GM21786 (cell line): ENCODE measurements around the gene CEP72.

ENCODE experiments used
- ATAC-seq: cut with Tn5 transposase; IDR thresholded peaks from one replicate; pipeline ENCODE4 v1.9.1; 2021; ENCODE audit not compliant: unreplicated experiment

CEP72 gene

DNA sequence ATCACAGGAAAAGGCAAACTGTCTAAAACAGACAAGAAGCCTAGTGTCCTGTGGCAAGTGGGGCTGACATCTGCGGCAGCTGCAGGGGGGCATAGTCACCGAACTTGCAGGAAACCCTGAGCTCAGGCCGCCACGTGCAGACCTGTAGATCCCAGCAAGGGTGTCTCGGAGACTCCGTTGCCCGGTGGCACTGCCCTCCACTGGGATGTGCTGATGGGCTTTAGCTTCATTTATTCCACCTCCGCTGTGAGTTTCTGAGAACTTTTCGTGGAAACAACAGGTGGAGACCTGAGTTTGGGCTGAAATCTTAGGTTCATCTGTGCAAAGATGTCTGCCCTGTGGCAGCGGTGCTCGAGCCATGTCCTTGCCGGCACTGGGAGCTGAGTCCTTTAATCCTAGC, 22.1 kb downstream of the CEP72 start:
- no peak for ATAC-seq

DNA sequence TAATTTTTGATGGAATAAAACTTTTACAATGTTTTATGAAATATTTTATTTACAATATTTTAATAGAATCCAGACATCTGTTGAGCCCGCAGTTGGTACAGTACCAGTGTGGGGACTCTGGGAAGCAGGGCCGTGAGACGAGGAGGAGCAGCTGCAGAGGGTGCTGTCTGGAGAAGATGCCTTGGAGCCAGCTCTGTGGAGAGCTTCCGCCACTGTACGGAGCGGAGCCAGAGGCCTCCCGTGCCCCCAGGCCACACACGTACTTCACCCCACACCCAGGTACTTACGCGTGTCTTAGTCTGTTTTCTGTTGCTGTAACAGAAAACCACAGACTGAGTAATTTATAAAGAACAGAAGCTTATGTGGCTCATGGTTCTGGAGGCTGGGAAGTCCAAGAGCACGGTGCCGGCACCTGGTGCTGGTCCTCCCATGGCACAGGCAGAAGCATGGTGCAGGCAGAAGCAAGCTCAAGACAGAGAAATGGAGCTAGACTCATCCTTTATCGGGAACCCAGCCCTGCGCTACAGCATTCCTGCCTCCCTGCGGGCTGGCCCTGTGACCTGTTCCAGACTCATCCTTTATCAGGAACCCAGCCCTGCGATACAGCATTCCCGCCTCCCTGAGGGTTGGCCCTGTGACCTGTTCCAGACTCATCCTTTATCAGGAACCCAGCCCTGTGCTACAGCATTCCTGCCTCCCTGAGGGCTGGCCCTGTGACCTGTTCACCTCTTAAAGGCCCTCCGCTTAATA, 23.3 kb downstream of the CEP72 start:
- no peak for ATAC-seq

DNA sequence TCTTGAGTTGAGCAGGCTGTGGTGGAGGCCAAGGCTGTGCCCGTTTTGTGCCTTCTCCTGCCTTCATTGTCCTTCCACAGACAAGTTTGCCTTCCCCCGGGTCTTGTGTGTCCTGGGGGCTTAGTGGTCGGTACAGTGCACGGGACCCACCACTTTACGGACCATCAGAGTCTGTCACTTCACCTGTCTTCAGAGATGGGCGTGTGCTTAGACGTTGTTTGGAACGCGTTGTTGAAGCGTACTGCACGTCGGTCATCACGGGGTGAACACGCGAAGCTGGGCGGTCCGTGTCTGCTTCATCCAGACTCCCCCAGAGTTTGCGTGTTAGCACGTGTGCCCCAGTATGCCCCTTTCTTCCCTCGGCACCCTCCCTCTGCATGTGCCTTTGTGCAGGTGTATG, 24.8 kb downstream of the CEP72 start:
- no peak for ATAC-seq

DNA sequence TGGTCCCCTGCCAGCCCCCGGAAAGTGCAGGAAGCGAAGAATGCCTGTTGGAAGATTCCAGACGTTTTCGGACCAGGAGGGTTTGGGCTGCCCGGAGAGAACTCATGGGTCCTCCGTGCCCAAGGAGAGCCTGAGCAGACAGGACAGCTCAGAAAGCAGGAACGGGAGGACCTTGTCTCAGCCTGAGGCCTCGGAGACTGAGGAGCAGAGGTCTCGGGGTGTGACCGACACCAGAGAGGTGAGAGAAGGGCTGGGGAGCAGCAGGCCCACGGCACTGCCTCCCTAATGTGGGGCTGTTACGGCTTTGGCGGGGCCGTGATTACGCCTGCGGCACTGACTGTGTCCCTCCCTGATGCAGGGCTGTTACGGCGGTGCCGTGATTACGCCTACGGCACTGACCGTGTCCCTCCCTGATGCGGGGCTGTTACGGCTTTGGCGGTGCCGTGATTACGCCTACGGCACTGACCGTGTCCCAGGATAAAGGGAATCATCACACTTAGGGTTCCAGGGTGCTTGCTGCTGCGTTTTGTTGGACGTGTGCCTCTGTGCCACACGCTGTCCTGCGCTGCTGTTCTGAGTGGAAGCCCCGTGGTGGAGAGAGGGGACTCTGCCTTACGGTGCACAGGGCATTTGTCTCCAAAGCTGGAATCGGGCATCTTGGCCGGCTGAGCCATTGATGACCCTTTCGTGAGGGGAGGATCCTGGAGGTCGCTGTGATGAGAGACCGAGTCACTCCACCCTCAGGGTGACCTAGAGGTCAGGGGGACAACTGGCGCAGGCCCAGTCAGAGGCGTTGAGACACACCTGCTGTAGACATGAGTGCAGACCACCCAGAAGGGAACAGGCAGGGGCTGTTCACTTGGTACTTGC, 25.7 kb downstream of the CEP72 start:
- no peak for ATAC-seq

DNA sequence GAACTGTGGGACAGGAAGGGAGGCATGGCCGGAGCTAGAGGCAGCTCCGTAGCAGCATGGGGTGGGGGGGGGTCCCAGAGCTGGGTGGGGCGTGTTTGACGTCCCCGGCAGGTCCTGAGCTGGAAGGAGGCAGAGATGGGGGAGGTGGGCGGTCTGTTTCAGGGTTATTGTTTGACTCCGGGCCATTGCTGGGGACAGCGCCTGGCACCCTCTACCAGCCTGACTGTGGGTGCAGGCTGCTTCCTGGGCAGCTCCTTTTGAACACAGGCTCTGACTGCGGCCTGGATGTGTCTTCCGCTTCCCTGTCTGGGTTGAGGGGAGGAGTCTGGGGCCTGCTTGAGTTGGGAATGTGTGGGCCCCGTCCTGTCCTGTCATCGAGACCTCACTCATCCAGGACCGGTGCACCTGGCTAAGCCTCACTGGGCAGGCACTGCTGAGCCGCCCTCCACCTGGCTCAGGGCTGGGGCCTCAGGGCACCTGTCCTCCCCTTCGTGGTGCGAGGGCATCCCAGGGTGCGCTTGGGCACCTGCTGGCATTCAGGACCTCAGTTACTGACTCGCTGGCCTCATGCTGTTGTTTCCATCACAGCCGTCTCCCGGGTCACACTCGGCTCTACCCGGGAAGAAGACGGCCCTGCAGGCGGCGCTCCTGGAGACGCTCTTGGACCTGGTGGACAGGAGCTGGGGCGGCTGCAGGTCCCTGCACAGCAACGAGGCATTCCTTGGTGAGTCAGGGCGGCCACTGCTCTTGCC, 26.5 kb downstream of the CEP72 start:
- ATAC-seq, result no peak

DNA sequence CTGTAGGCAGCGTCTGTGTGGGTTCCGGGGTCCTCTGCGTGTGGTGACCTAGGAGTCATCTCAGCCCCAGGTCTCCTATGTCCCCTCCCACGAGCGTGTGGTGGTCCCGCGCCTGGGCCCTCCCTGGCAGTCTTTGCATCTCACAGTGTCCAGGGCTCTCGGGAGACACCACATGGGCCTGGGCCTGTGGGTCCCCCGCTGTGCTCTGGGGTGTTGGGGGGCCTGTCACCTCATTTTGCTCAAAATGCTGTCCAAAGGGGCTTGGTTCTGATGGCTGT, 27.1 kb downstream of the CEP72 start:
- no peak for ATAC-seq

DNA sequence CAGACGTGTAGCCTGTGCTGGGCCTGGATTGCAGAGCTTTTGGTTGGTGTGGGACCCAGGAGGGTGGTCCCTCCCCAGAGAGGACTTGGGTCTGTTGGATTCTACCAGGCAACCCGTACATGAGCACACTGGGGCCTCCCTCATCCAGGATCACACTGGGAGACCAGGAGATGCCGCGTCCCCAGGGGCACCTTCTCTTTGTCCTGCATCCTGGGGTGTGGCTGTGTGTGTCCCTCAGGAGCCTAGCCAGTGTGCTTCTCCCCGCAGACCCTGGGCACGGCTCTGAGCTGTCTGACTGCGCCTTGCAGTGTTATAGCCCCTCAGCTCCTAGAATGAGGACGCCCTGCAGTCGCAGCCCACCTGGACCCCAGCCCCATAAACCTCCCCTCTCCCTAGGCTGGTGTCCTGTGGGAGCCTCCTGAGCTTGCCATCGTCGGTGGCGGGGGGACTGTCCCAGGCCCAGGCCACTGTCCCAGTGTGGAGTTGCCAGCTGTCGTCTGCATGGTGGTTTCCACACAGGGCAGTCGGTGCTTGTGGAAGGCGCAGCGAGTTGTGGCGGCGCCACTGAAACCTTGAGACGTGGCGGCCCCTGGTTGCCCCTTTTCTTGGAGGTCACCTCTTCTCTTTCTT, 27.6 kb downstream of the CEP72 start:
- ATAC-seq, result no peak

DNA sequence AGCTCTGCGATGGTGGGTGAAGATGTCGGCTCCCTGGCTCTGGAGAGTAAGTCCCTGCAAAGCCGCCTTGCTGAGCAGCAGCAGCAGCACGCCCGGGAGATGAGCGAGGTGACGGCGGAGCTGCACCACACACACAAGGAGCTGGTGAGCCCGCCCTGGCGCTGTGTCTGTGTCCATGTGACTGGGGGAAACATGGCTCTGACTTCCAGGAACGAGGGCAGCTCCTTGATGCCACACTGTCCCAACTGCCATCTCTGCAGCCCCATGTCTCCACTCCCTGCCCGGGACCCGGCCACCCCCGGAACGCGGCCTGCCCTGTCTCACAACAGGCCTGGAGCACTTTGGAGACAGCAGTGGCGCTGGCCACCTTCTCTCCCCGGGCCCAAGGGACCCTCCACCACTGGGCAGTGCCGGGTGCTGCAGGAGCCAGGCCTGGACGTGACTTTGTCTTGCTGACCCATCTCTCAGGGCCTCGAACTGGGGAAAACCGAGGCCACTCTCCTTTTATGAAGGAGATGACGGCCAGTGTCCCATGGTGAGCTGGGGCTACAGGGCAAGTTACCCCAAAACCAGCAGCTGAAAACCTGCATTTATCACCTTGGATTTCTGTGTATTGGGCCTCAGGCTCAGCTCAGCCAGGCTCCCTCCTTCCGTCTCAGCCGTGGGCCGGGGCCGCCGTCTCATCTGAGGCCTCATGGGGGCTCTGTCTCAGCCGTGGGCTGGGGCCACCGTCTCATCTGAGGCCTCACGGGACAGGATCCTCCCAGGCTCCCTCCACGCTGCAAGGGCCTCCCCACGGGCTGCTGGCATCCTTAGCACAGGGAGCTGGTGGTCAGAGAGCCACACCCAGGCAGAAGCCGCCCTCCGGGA, 28.6 kb downstream of the CEP72 start:
- ATAC-seq, result no peak

DNA sequence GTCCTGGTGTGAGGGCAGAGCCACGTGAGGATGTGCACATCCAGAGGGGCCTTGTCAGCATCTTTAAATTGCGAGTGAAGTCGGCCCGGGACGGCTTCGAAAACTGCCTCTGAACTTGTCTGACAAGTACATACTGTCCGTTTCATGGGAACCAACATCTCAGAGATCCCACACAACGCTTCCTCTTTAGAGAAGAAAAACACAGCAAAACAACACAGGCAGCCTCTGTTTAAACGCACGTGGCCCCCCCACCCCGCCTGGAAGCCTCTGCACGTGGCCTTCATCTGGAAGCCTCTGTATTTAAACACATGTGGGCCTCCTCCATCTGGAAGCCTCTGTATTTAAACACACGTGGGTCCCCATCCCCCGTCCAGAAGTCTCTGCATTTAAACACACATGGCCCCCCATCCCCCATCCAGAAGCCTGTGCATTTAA, 29.2 kb downstream of the CEP72 start:
- ATAC-seq, result no peak

DNA sequence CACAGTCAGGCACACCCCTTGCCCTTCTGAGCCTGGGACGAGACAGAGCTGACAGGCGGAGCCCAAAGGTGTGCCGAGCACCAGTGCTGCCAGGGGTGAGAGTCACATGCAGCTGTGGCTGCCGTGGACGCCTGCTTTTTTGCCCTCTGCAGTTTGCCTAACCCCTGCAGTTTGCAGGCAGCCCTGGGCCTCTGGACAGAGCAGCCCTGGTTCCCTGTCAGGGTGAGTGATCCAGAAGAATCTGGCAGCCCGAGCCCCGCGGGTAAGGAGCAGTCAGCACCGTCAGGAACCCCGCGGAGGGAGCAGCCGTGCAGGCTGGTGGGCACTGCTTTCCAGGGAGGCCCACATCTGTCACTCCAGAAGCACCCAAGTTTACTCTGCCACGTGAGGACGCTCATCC, 30.3 kb downstream of the CEP72 start:
- ATAC-seq, result no peak

DNA sequence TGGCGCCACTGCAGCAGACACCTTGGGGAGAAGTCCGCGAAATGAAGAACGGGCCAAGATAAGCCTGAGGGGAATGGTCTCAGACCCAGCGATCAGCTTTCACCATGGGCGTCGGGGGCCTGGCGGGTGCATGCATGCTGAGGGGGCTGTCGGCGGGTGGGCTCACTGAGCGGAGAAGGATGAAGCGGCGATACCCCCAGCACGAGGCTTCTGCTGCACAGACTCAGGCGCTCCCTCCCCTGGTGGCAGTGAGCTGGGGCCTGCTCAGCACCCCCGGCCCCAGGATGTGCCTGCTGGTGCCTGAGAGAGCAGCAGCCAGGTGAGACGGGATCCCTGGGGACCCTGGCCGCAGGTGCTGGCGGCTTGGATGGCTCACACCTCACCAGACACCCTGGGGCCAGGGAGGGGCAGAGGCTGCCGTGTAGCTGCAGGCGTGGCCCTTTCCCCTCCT, 31.2 kb downstream of the CEP72 start:
- ATAC-seq, result peak; percentile 31

DNA sequence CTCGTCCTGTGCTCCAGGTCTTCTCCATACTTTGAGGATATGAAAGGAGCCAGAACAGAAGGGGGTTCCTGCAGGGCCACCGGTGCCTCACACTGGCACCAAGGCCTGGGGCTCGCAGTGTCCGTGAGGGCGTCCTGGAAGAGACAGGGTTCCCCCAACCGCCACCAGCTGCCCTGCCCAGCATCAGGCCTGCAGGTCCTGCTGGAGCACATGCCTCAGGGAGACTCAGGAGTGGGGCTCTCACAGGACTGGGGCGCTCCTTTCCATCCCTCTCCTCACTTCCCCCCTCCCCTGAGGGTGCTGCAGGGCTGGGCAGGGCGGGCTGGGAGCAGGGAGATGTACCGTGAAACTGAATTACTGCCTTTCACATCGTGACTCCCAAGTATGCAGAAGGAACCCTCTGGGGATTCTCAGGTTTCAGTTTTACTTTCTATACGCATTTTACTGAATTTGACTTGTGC, 31.7 kb downstream of the CEP72 start:
- ATAC-seq, result peak; percentile 80

DNA sequence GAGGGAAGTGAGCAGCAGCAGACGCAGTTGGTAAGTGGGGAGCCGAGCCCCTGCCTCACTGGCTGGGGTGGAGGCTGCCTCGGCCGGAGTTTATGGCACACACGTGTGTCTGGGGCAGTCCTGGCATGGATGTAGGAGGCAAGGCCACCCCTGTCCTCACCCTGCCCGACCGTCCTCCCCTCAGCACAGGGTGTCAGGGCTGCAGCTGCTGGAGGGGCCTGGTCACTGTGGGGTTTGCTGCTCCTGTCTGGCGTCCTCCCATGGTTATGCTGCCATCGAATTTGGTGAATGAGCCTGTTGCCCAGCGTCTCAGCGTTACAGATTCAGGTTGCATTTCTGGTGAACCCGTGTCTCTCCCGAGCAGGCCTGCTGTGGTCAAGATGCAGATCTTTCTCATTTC, 32.4 kb downstream of the CEP72 start:
- no peak for ATAC-seq

DNA sequence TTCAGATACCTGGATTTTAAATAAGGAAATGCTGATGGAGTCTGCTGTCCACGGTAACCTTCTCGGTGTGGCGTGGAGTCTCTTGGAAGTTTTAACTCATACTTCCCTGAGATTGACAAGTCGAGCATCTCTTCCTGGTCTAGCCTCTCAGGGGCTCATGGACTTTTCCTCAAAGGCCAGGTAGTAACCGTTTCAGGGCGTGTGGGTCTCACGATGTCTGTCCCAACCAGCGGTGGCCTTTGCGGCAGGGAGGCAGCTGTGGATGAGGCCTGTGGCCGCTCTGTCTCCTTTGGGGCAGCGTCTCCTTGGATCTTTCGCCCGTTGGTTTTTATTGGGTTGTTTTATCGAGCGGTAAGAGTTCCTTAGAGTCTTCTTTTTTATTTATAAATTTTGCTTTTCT, 32.8 kb downstream of the CEP72 start:
- ATAC-seq, result no peak

DNA sequence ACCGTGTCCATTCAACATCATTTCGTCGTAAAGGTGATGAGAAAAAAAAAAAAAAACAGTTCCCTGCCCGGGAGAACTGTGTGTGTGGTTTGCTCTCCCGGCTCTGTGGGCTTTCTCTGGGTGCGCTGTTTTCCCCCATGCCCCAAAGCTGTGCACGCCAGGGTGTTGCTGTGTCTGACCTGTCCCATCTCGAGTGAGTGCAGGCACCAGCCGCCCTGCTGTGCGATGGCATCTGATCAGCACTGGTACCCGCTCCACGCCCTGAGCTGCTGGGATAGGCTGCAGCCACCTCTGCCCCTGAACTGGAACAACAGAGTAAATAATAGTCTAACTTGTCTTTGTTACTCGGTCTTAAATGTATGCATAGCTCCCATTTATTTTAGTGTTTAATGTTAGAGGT, 33.3 kb downstream of the CEP72 start:
- ATAC-seq, result no peak

DNA sequence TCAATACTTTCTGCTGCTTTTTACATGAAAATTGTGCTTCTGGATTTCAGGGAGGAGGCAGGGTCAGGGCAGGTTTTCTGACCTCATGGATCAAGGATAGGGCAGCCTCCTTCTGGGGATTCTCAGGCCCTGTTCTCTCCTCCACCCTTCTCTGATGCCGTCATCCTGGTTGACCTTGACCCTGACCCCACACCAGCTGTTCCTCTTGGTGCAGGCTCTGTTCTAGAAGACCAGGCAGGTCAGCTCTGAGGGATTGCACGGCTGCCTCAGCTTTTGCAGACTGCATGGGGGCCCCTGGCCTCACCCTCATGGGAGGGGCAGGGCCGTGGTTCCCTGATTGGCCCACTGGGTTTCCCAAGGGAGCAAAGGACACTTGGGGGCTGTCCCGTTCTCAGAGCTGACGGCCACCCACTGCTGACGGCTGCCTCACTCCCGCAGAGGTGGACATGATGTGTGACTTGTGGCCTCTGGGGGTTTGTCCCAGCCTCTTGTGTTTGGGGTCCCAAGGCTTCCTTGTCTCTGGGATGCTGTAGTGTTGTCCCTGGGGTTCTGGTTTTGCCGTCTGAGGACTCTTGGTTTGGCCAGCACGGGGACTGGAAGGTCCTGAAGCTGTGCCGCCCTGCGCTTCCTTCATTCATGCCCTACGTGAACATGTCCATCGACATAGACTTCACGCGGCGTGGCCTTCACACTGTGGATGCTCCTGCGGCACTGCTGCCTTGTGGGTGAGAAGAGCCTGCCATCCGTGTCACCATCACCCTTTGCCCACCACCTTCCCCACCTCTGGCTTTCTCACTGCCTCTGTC, 34.5 kb downstream of the CEP72 start:
- ATAC-seq, result no peak

DNA sequence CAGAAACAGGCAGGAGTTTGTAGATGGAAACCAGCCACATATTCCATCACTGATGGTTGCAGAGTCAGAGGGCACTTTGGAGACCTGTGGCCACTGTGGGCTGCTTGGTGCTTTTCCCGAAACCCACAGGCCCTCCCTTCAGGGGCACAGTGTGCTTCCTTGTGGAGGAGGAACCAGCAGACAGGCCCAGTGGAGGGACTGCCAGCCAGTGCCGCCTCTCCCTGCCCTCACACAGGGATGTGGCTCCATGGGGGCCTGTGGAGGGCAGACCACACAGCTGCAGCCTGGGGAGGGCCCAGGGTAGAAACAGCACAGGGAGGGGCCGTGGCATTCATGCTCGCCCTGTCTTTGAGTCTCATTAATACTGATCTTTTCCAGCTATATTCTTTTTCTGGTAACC, 35.2 kb downstream of the CEP72 start:
- ATAC-seq, result no peak

DNA sequence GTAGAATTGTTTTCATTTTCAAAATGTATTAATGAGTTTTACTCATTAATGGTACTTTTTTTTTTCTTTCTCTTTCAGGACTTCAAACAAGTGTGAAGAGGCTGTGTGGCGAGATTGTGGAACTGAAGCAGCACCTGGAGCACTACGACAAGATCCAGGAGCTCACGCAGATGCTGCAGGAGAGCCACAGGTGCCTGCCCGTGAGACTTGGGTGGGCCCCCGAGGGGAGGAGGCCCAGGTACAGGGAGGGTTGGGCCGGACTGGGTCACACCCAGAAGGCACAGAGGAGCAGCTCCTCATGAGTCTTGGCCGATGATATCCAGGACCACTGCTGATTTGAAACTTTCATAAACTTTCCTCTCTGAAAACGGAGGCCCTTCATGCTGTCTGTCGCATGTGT, 35.6 kb downstream of the CEP72 start:
- no peak for ATAC-seq

DNA sequence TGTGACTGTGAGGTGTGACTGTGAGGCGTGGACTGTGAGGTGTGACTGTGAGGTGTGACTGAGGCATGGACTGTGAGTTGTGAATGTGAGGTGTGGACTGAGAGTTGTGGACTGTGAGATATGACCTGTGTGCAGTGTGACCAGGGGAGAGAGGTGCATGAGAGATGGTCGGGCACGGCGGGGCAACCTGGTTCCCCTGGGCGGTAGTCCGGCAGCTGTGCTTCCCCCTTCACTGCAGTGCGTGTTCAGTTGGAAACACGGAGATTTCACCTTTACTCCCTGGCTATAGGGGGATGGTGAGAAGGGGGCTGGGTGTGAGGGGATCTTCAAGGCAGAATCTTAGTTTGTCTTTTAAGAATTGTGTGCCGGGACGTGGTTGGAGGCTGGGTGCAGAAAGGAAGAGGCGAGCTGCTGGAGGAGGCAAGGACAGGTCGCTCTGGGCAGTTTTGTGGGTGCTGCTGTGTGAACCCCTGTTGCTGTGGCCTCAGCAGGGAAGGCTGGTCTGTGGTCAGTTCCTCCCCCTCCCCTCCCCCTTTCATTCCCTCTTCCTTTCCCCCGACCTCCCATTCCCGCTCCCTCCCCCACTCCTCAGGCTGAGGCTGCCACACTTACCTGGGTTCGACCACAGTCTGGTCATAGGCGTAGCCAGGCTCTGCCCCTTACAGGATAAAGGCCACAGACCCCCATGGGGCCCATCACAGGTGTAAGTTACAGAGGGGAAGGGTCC, 39.3 kb downstream of the CEP72 start:
- no peak for ATAC-seq
